Measurements from ENCODE around the gene REG3A. TPM values are rescaled to one million over a fixed set of nuclear protein-coding genes. Genes with fewer than 3 reads are reported as not detected.

REG3A gene
- not detected in 2 replicates for total RNA-seq

- Histone ChIP-seq H3K27me3 (ENCODE audit: control insufficient read depth, insufficient read depth, low read length) (no peaks in the 10 kb centered on the region), H3K4me3 (ENCODE audit: low read depth, low read length) (no peak within 1 kb of the TSS), H3K36me3 (ENCODE audit: control insufficient read depth, insufficient read depth, low read length) (no peaks in the 10 kb centered on the region)
- no peak for TF ChIP-seq CTCF (IDR thresholded peaks at IDR 0.05; ENCODE audit: insufficient read depth, low read length, poor library complexity, severe bottlenecking)
- no peak for DNase-seq (ENCODE audit: low read depth)
These were observed at the start of gene REG3A for GRCh38 chr2:79159653-79160052. Gene REG3A (minus strand): TSS chr2:79159753. CDS start chr2:79159405, 348 bp downstream.

GRCh38 chr2:79200762-79201161, 41.2 kb upstream of the REG3A start:
- Histone ChIP-seq H3K36me3 (ENCODE audit: control insufficient read depth, insufficient read depth, low read length) (no peaks in the 10 kb centered on the region), H3K27me3 (ENCODE audit: control insufficient read depth, insufficient read depth, low read length) (no peaks in the 10 kb centered on the region), H3K4me3 (ENCODE audit: low read depth, low read length) (no peak overlapping the region)
- no peak for DNase-seq (ENCODE audit: low read depth)
- no peak for TF ChIP-seq CTCF (IDR thresholded peaks at IDR 0.05; ENCODE audit: insufficient read depth, low read length, poor library complexity, severe bottlenecking)

GRCh38 chr2:79191816-79192215, 32.3 kb upstream of the REG3A start:
- no peak for TF ChIP-seq CTCF (IDR thresholded peaks at IDR 0.05; ENCODE audit: insufficient read depth, low read length, poor library complexity, severe bottlenecking)
- DNase-seq (ENCODE audit: low read depth), result peak; percentile 69
- no peaks in the 10 kb centered on the region for H3K36me3 ChIP-seq (ENCODE audit: control insufficient read depth, insufficient read depth, low read length)
- H3K4me3 ChIP-seq (ENCODE audit: low read depth, low read length), result no peak overlapping the region
- H3K27me3 ChIP-seq (ENCODE audit: control insufficient read depth, insufficient read depth, low read length), result no peaks in the 10 kb centered on the region

- DNase-seq (ENCODE audit: low read depth), result peak; percentile 44
- no peaks in the 10 kb centered on the region for H3K36me3 ChIP-seq (ENCODE audit: control insufficient read depth, insufficient read depth, low read length)
- no peak overlapping the region for H3K4me3 ChIP-seq (ENCODE audit: low read depth, low read length)
- no peak for TF ChIP-seq CTCF (IDR thresholded peaks at IDR 0.05; ENCODE audit: insufficient read depth, low read length, poor library complexity, severe bottlenecking)
- H3K27me3 ChIP-seq (ENCODE audit: control insufficient read depth, insufficient read depth, low read length), result no peaks in the 10 kb centered on the region
These were observed 31.5 kb upstream of the REG3A start for GRCh38 chr2:79191081-79191480.

- DNase-seq (ENCODE audit: low read depth), result no peak
- H3K36me3 ChIP-seq (ENCODE audit: control insufficient read depth, insufficient read depth, low read length), result no peaks in the 10 kb centered on the region
- H3K27me3 ChIP-seq (ENCODE audit: control insufficient read depth, insufficient read depth, low read length), result no peaks in the 10 kb centered on the region
- no peak overlapping the region for H3K4me3 ChIP-seq (ENCODE audit: low read depth, low read length)
- TF ChIP-seq CTCF (IDR thresholded peaks at IDR 0.05; ENCODE audit: insufficient read depth, low read length, poor library complexity, severe bottlenecking), result no peak
These were observed 29.9 kb upstream of the REG3A start for GRCh38 chr2:79189465-79189864.

- no peaks in the 10 kb centered on the region for H3K27me3 ChIP-seq (ENCODE audit: control insufficient read depth, insufficient read depth, low read length)
- no peaks in the 10 kb centered on the region for H3K36me3 ChIP-seq (ENCODE audit: control insufficient read depth, insufficient read depth, low read length)
- TF ChIP-seq CTCF (IDR thresholded peaks at IDR 0.05; ENCODE audit: insufficient read depth, low read length, poor library complexity, severe bottlenecking), result no peak
- DNase-seq (ENCODE audit: low read depth), result no peak
- no peak overlapping the region for H3K4me3 ChIP-seq (ENCODE audit: low read depth, low read length)
These were observed 22.1 kb upstream of the REG3A start for GRCh38 chr2:79181617-79182016.
